ENCODE results near the gene CEMIP. TPM values are rescaled to one million over a fixed set of nuclear protein-coding genes. Genes with fewer than 3 reads are reported as not detected.

Gene CEMIP
- total and polyA plus RNA-seq, 2 of the 4 experiments (the other 2 are of a cell fraction) = 63.8 to 78.0 TPM

DNA sequence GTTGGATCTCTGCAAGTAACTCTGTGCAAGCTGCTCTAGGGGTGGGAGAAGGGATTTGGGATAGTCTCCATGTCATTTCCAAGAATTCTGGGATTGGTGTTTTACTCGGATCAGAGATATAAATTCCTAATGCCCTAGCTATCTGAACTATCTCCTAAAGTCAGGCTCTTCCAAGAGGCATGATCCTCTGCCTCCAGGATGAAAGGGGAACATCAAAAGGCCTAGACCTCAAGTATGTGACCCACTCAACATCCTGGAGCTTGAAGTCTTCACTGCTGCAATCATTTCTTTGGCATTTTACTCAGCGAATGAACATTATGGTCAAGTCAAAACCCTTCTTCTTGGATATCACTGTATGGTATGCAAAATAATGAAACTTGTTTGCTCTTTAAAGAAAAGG, 104.5 kb downstream of the CEMIP start:
- WGBS, 2 experiments (ENCODE audit: extremely low coverage in 2 of 2, insufficient read length in 1 of 2) = no CpG with 5 or more reads among the region's 2 CpGs

More for the DNA sequence above, 104.5 kb downstream of the CEMIP start:
- no peak overlapping the region for H3K23ac ChIP-seq (ENCODE audit: low read depth, low read length)
- peaks cover 0 to 3% of the 10 kb centered on the region in 2 experiments; a peak in 1 of 4 replicates for H3K79me1 ChIP-seq (ENCODE audit: low read depth in 1 of 2, low read length in 2 of 2)
- ChIA-PET CTCF (no interaction called here), POLR2A (ENCODE audit: unreplicated experiment) (interaction anchor here (0.6 kb wide), 1 partner anchor 10 kb away, joined by 4 read pairs; no protein-coding TSS in a partner anchor)
- no peak for DNase-seq
- H3K27ac ChIP-seq (ENCODE audit: insufficient read depth, low read length) = no peak overlapping the region
- H3K18ac ChIP-seq (ENCODE audit: low read depth, low read length) = no peak overlapping the region
- intact Hi-C loops (cut with micrococcal nuclease) = loop anchor here (5.0 kb wide), 1 partner anchor 89 kb away; no protein-coding TSS in a partner anchor
- no peak overlapping the region for H3K4me2 ChIP-seq (ENCODE audit: low read depth, low read length)
- H3K9me3 ChIP-seq (ENCODE audit: control insufficient read depth, insufficient read depth, low read length) = no peaks in the 10 kb centered on the region
- H2BK20ac ChIP-seq (ENCODE audit: low read depth, low read length) = no peak overlapping the region
- H2BK120ac ChIP-seq (ENCODE audit: low read depth, low read length) = no peak overlapping the region
- no peak overlapping the region for H3K4me3 ChIP-seq (ENCODE audit: insufficient read depth, low read depth, low read length)
- H2AFZ ChIP-seq (replicated peaks; ENCODE audit: low read length, poor library complexity) = no peak overlapping the region
- no peaks in the 10 kb centered on the region for H3K27me3 ChIP-seq (ENCODE audit: control insufficient read depth, insufficient read depth, low read length)
- dilution Hi-C loops (cut with HindIII; ENCODE audit: low sequenced_read_pairs, unreplicated experiment) = no loop called here
- no peak overlapping the region for H3K14ac ChIP-seq (replicated peaks; ENCODE audit: low read depth, low read length)
- no peak overlapping the region for H2BK15ac ChIP-seq (ENCODE audit: low read depth, low read length)
- peaks cover 32% of the 10 kb centered on the region for H4K20me1 ChIP-seq (ENCODE audit: insufficient read depth, low read length)
- no peak overlapping the region for H2AK9ac ChIP-seq (replicated peaks; ENCODE audit: low read depth, low read length, poor library complexity)
- no peak overlapping the region for H4K91ac ChIP-seq (ENCODE audit: insufficient read depth, low read depth, low read length)
- no peak overlapping the region for H2BK5ac ChIP-seq (ENCODE audit: low read depth, low read length, poor library complexity, severe bottlenecking)
- H3K9me1 ChIP-seq (ENCODE audit: insufficient read depth, low read length) = peaks cover 21% of the 10 kb centered on the region
- peaks cover 5% of the 10 kb centered on the region for H3K4me1 ChIP-seq (ENCODE audit: control insufficient read depth, insufficient read depth, low read length)
- TF ChIP-seq BHLHE40 (IDR thresholded peaks at IDR 0.05; ENCODE audit: low read depth, low read length) (no peak), CEBPB (IDR thresholded peaks at IDR 0.05; ENCODE audit: low read depth, low read length) (no peak), FOS (IDR thresholded peaks at IDR 0.05; ENCODE audit: low read depth, low read length) (no peak), MXI1 (IDR thresholded peaks at IDR 0.05; ENCODE audit: borderline replicate concordance, low read depth, low read length) (no peak), SMC3 (IDR thresholded peaks at IDR 0.05; ENCODE audit: low read depth, low read length) (no peak), MAFK (IDR thresholded peaks at IDR 0.05; ENCODE audit: low read depth, low read length) (no peak), CHD1 (IDR thresholded peaks at IDR 0.05; ENCODE audit: low read depth, low read length) (no peak), NFE2L2 (IDR thresholded peaks at IDR 0.05; ENCODE audit: low read depth, low read length) (no peak), MAZ (IDR thresholded peaks at IDR 0.05; ENCODE audit: borderline replicate concordance, low read depth, low read length) (no peak), RFX5 (IDR thresholded peaks at IDR 0.05; ENCODE audit: low read depth, low read length) (no peak), RAD21 (IDR thresholded peaks at IDR 0.05; ENCODE audit: low read length) (no peak), RCOR1 (IDR thresholded peaks at IDR 0.05; ENCODE audit: insufficient replicate concordance, low read length) (no peak), POLR2A (IDR thresholded peaks at IDR 0.05; ENCODE audit: low read depth, low read length) (no peak)
- TF ChIP-seq, protein P1, sequence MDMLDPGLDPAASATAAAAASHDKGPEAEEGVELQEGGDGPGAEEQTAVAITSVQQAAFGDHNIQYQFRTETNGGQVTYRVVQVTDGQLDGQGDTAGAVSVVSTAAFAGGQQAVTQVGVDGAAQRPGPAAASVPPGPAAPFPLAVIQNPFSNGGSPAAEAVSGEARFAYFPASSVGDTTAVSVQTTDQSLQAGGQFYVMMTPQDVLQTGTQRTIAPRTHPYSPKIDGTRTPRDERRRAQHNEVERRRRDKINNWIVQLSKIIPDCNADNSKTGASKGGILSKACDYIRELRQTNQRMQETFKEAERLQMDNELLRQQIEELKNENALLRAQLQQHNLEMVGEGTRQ (IDR thresholded peaks at IDR 0.05; ENCODE audit: low read depth, low read length) = no peak
- TF ChIP-seq, protein P2, sequence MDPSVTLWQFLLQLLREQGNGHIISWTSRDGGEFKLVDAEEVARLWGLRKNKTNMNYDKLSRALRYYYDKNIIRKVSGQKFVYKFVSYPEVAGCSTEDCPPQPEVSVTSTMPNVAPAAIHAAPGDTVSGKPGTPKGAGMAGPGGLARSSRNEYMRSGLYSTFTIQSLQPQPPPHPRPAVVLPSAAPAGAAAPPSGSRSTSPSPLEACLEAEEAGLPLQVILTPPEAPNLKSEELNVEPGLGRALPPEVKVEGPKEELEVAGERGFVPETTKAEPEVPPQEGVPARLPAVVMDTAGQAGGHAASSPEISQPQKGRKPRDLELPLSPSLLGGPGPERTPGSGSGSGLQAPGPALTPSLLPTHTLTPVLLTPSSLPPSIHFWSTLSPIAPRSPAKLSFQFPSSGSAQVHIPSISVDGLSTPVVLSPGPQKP (IDR thresholded peaks at IDR 0.05; ENCODE audit: borderline replicate concordance, low read depth, low read length) = no peak
- TF ChIP-seq, protein P3, sequence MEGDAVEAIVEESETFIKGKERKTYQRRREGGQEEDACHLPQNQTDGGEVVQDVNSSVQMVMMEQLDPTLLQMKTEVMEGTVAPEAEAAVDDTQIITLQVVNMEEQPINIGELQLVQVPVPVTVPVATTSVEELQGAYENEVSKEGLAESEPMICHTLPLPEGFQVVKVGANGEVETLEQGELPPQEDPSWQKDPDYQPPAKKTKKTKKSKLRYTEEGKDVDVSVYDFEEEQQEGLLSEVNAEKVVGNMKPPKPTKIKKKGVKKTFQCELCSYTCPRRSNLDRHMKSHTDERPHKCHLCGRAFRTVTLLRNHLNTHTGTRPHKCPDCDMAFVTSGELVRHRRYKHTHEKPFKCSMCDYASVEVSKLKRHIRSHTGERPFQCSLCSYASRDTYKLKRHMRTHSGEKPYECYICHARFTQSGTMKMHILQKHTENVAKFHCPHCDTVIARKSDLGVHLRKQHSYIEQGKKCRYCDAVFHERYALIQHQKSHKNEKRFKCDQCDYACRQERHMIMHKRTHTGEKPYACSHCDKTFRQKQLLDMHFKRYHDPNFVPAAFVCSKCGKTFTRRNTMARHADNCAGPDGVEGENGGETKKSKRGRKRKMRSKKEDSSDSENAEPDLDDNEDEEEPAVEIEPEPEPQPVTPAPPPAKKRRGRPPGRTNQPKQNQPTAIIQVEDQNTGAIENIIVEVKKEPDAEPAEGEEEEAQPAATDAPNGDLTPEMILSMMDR (conservative IDR thresholded peaks at IDR 0.05; ENCODE audit: low read depth, low read length) = no peak
- peaks cover 84% of the 10 kb centered on the region for H3K36me3 ChIP-seq (ENCODE audit: control insufficient read depth, insufficient read depth, low read length)
- in situ Hi-C loops (cut with MboI; ENCODE audit: low sequenced_read_pairs) = no loop called here
- no peak overlapping the region for H3K4ac ChIP-seq (ENCODE audit: low read depth, low read length)
- no TSS peak for BruUV-seq (replicated peaks)
- no peak overlapping the region for H3K9ac ChIP-seq (ENCODE audit: low read depth, low read length)
- no peak overlapping the region for H3K56ac ChIP-seq (ENCODE audit: extremely low read depth, insufficient read depth, low read length)
- ATAC-seq (ENCODE audit: low read depth) = no peak
- H4K5ac ChIP-seq (ENCODE audit: low read depth, low read length) = no peak overlapping the region
- no peak overlapping the region for H4K8ac ChIP-seq (ENCODE audit: low read depth in 2 of 2, low read length in 2 of 2)
- no peak overlapping the region for H2AK5ac ChIP-seq (ENCODE audit: low read depth, low read length)

Data from IMR-90 (cell line).